NOMO-1 treated with DMSO at 0.1 percent for 48 hours (cell line): ENCODE data around the gene CNTNAP2.

Experiments
- DNase-seq: peaks from one replicate; lab custom pipeline; 2025; ENCODE audit not compliant: unreplicated experiment; lab: John Stamatoyannopoulos, UW

Gene CNTNAP2

DNA sequence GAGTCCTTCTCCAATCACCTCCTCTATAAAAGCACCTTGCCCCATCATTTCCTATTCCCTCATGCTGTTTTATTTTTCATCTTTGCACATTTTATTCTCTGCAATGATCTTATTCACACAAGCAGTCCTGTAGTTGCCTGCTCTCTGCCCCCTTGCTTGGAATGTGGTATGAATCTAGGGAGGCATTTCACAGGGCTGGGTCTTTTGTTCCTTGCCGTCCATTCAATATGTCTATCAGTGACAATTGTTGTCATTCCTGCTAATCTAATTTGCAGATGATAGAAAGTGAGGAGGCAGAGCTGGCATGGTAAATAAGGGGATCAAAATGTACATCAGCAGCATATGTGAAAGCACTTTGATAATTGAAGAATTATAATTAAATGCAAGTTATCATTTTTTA is 2227.8 kb downstream of the CNTNAP2 start:
- no peak for DNase-seq

DNA sequence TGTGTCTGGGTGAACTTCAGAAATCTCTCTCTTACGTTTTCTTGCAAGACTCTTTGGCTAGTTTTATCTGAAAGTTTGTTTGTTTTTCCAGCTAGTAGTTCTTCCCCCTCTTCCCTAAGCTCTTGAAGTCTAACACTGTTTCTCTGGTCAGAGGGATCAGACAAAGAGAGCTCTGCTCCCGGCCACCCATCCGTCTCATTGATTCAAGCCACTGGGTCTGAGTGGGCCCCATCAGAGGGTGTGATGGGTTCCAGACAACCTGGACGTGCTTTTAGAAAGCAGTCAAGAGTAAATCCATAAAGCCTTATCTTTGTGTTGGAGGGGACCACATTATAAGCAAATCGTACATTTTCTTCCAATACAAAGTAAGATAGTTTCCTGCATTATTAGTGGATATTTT is 2231.4 kb downstream of the CNTNAP2 start:
- DNase-seq = no peak

DNA sequence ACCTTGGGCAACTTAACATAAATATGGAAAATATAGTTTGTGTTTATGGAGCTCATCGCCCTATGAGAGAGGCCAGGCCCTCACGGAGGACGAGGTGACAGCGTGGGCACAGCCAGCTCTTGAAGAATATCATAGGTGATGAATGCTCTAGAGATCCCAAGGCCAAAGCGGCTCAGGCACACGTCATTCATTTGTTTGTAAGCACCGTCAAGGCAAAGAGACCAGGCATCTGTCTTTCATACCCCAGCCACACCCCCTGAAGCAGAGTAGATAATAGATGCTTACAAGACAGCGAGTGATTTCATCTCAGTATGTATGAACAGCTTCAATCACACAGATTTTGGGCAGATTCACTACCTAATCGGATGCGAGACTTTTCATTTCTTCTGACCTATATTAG is 2231.9 kb downstream of the CNTNAP2 start:
- DNase-seq = no peak

DNA sequence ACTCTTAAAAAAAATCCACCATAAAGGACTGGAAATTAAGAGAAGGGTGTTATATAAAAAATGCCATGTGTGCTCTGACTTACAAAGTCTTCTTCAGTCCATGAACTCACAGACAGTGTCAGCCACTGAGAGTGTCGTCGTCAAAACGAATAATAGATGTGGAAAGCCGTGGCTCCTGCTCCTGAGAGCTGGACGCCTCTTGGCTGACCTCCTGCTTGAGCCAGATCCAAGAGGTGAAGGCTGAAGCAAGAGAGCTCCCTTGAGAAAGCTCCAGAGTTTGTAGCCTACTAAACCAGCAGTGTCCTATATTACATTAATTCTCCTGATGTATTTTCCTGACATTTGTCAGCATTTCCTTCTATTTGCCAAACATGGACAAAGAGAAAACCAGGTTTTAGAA is 2239.7 kb downstream of the CNTNAP2 start:
- no peak for DNase-seq

DNA sequence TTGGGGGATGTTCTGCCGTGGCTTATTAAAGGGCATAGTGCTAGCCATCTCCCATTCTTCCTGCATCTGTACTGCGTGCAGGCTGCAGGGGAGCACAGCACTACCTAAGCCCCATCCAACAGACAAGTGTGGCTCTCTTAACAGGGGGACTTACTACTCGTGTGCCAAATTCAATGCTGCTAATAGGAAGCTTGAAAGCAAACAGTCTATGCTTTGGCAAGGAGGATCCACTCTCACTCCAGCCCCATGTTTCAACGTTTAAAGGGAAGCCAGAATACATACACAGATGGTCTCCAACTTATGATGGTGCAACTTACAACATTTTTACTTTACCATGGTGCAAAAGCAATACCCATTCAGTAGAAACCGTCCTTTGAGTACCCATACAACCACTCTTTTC is 2245.9 kb downstream of the CNTNAP2 start:
- no peak for DNase-seq

DNA sequence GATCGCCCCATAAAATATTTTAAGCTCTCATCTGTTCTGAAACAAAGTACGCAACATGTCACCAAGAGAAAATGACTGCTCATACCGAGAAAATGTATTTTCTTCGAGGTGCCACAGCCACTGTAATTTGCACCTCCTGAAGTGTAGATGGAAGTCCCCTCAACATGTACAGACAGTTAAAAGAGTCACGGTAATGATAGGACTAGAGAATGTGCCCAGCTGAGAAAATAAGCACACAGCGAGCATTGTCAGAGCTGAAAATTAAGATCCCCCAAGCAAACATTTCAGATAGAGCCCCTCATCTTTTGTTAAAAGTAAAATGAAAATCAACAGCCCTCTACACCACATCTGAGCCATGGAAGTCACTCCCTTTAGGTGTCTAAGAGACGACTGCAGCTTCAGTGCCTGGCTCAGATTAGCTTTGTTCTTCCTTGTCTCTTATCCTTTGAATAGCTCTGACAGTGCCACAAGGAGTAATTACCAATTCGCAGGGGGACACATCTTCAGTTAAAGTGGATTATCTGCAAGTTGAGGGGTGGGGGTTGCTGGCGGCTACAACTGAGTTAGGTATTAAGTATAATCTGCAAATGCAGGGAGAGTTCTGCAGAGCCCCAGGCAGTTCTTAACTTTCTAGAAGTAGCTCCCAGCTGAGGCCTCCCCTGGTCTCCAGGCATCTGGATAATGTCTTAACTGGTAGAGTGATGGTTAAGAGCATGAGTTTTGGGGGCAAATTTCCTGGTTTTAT is 2251.3 kb downstream of the CNTNAP2 start:
- DNase-seq = no peak

DNA sequence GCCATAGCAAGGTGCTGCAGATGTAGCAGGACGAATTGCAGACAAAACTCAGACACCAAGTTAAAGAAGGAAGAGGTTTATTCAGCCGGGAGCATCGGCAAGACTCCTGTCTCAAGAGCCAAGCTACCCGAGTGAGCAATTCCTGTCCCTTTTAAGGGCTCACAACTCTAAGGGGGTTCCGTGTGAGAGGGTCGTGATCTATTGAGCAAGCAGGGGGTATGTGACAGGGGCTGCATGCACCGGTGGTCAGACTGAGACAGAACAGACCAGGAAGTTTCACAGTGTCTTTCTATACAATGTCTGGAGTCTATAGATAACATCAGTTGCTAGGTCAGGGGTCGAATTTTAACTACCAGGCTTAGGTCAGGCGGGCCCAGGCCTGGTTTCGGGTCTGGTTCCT is 2252.0 kb downstream of the CNTNAP2 start:
- no peak for DNase-seq

DNA sequence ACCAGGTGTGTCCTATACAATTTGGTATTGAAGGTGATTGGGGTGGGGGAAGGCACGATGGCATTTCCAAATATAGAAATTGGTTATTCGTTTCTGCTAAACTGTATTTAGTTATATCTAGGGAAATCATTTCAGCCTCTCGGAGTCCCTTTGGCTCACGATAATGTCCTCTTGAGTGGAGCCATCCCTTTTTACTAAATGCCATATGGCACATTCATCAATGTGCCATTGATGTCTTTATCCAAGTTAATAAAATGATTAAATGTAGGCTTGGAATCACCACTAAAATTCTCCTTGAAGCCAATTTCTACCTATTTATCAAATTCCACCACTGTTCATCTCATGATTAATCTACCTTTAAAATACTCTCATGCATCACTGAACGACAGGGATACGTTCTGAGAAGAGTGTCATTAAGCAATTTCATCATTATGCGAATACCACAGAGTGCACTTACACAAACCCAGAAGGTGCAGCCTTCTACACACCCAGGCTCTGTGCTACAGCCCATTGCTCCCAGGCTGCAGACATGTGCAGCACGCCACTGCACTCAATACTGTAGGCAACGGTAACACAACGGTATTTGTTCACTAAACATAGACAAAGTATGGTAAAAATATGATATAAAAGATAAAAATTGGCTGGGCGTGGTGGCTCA is 2254.8 kb downstream of the CNTNAP2 start:
- no peak for DNase-seq

DNA sequence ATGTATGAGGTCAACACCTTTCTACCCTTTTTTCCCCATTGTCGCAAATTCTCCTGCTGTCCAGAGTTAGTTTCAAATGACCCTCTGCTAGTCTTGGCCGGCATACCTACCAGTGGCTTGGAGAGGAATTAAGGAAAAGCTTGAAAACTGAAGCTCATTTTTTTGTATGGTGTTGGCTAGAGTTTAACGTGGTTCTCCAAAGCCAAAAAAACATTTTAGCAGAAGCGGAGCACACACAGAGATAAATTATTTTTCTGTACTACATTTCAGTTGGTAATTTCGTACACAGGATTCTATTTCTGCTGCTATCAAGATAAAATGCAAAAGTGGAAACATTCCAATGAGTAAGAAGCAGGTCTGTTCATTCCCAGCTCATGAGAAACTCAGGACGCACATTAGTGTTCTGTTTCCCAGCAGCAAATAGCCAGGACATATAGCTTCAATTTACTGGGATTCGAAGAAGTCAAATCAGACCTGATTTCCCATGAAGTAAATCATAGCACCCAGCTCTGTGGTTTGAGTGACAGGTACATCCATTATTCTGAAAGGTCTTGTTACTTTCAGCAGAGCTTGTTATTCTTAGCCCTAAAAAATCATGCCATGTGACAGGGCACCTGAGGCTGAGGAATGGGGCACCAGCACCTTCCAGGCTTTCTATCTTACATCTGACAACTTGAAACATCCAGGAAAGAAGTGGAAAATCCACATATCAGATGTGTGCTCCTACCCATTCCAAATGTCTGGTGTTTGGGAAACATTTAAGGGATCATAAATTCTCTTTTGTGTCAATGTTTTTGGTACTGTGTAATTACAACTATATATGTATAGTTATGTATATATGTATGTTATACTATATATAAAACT is 2258.0 kb downstream of the CNTNAP2 start:
- no peak for DNase-seq

DNA sequence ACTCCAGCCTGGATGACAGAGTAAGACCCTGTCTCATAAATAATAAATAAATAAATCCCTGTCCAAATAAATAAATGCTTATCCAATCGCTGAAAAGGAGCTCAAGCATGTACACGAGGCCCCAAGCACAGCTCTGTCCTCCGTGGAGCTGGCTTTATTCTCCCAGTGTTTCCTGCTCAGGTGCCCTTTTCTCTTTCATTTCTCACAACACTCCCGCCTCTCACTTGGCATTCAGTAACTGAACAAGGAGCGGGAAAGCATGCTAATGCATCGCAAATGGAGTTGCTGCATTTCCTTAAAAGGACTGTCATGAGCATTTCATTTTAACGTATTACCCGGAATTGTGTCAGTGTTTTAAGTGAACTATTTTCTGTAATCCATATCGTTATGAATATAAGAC is 2263.1 kb downstream of the CNTNAP2 start:
- no peak for DNase-seq

DNA sequence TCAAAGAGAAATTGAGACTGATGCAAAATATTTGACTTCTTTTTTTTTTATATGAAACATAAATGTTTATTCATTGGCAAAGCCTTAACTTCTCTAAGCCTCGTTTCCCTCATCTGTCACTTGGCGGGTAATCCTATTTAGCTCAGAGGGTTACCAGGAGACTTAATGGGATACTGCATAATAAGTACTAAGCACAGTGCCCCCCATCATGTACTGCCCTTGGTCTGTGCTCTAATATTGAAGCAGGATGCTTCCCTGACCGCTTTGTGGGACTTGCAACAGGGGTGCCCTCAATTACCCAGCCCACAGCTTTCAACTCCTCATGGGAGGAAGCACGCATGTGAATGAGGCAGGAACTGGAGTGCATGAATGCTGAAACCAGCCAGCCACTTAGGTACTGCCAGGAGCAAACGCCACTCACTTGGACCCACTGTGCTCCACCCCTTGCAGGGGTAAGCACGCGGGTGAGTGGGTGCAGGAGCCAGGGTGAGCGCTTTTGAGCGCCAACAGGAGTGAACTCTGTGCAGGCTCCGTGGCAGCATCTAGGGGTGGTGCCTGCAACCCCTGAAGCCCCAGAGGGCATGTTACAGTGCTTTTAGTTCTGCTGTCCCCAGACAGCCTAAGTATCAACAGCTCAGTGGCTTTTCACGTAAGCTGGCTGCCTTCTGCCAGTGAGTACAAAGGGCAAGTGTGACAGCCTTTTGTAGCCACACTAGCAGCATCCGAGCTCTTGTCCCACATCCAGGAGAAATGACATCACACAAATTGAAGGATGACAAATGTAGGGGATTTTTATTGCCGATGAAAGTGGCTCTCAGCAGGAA is 2264.2 kb downstream of the CNTNAP2 start:
- DNase-seq = no peak

DNA sequence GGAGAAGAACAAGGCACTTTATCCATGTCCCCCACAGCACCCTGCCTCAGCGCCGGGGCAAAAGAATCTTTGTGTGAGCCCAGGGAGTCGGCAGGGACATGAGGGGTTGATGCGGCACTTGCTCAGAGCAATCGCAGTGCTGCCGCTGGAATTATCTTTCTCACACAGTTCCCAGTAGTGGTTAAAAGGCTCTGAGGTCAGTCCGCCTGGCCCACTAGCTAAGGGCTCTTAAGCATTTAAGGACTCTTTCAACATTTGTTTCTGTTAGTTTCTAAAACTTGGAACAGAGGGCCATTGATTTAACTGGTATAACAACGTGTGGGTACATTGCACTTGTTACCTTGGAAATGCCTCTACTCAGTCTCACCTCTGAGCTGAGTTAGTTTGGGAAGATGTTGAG is 2266.0 kb downstream of the CNTNAP2 start:
- no peak for DNase-seq

DNA sequence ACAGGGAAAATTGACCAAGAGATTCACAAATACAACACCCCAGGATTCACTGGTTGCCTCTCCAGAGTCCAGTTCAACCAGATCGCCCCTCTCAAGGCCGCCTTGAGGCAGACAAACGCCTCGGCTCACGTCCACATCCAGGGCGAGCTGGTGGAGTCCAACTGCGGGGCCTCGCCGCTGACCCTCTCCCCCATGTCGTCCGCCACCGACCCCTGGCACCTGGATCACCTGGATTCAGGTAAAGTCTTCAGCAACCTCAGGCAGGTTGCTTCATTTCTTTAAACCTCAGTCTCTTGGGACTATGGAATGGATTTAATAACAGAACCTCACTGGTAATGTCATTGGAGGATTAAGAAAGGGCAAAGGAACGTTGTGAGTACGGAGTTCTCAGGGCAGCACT is 2267.1 kb downstream of the CNTNAP2 start:
- DNase-seq = no peak

DNA sequence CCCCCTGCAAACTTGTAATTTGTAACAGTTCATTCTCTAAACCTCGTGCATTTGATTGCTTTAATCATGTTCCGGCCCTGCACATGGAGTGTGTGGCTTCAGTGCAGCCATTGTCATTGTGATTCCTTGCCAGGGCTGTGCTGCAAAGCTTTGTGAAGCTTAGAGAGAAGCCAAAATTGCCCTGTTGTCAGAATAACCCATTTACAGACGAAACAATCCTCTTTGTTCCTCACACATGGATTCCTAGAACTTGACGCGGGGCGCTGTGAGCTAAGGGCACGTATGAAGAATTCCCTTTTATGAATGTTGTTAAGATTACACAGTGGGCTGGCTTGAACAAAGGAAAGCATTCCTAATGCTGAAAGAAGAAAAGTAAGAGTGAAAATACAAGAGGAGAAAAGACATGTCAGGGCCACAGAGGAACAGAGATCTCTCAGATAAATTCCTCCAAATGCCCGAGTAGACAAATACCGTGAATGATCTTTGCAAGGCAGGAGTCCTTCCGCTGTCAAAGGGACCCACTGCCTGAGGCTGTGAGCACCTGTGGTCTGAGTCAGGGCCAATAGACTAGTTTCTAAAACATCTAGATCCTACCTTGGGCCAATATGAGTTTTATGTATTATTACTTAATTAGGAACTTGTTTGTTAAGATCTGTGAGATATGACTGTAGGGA is 2268.5 kb downstream of the CNTNAP2 start:
- DNase-seq = no peak

DNA sequence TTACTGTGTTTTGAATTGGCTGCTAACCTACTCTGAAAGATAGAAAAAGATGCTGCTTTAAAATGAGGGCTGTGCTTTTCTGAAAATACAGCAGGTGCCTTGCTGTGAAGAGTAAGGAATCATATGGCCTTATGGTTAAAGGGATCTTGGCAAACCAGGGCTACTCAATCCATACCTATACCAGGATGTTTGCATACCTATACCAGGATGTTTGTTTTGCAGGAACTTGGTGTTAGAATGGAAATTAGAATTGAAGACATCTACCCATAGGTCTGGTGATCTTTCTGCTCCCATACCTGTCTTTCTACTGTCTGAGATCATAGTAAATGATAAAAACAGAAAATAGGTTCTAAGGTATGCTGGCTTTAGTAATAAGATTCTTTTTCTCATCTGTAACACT is 2273.8 kb downstream of the CNTNAP2 start:
- no peak for DNase-seq

DNA sequence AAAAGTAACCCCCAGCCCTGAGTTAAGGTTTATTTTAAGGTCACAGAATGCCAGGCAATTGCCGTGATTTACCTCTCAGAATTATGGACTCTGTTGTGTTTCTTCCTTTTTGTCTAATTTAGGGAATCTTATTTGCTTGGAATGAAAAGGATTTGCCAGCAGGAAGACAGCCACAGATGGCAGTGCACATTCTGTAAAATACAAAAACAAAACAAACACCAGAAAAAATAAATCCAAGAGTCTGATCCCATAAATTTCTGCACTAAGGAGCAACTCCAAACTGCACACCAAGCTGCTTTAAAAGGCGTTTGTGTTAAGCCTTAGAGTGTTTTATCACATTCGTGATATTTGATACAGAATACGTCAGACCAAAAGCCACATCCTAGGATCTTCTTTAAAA is 2275.0 kb downstream of the CNTNAP2 start:
- DNase-seq = no peak

DNA sequence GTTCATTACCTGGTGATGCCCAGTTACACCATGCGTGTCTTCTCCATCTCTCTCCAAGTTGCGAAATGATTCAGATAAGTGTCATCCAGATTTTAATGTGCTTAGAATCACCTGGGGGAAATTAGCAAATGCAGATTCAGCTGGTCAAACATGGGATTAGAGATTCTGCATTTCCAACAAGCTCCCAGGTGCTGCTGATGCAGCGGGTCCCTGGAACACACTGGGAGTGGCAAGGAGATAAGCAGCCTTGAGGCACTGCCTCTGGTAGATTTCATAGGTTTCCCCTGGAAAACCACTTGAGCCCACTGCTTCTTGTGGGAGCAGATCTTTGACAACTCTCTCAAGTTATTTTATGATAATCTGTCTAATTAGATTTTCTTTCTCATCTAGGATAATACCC is 2278.0 kb downstream of the CNTNAP2 start:
- DNase-seq = no peak

DNA sequence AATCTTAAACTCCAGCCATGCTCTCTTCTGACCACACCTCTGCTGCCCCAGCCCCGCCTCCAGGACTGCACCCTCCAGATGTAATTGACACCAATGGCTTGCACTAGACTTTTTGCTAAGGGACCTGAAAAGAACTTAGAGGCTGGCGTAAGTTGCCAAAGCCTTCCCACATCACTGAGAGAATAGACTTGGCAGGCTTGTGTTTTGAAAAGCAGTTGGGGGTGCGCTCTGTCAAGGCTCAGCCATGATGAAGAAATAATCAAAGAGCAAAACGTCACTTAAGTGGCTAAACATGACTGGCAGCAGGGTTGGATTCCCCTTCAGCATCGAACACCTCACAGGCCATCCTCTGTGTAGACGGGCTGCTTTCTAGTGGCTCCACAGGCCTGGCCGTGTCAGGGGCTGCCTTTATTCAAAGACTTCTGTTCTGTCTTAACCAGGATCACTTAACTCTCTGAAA is 2278.8 kb downstream of the CNTNAP2 start:
- DNase-seq = no peak

DNA sequence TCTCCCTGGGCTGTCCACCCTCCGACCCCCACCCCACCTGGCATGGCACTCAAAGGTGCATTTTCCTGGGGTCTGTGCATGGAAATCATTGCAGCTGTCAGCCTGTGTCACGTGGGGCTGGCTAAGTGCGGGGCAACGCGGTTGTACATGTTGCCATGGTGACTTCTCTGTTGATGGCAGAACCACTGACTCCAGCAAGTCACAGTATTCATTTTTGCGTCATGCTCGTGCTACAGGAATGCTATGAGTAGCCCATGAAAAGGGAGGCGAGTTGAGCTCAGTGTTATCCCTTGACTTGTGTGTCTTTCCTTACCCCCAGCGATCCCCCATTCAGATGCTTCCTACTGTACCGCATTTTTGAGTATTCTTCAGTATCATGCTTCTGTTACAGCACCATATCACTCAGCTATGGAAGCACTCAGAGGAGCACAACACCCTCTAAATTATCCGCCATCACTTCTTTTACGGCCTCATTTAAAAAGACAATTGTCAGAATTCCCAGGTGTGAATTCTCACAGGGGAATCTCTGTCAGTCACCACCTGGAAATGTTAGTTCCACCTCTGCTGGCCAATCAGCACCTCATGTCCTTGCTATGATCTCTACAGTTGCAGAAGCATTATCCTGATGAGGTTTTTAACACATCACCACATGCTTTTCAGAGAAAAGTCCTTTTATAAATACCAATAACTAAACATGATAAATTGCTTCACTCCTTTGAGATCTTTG is 2279.6 kb downstream of the CNTNAP2 start:
- DNase-seq = no peak

DNA sequence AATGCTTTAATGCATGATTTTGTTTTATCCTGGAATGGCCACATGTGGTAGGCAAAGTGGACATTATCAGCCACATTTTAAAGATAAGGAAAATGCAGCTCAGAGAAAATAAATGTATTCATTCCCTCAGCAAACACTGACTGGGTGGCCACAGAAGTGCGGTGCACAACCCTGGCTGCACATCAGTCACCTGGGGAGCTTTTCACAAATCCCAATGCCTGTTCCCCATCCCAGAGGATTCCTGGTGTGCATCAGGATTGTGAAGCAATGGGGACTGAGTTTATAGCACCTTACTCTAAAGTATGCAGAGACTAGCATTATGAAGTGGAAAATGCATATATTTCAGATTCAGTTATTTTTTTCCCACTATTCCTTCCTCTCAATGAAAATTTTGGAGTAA is 2280.5 kb downstream of the CNTNAP2 start:
- DNase-seq = no peak
